Chondrocyte (in vitro differentiated cells): ENCODE measurements around the gene RNF103. TPM values are rescaled to one million over a fixed set of nuclear protein-coding genes. Genes with fewer than 3 reads are reported as not detected.
A peak's percentile ranks its signal among the peaks of the same experiment; 100 is the strongest.

Experiments used
- DNase-seq: peaks from one replicate; pipeline ENCODE4 v3.0.0; 2021; ENCODE audit warnings: mixed read lengths, low spot score
- H3K27ac Mint-ChIP-seq: one replicate; pipeline ENCODE4 v1.8.0; 2021; ENCODE audit warnings: mild to moderate bottlenecking, moderate library complexity, mixed read lengths; ENCODE audit not compliant: unreplicated experiment
- H3K27me3 Mint-ChIP-seq: 2 replicates; pipeline ENCODE4 v1.8.0; 2021; ENCODE audit warnings: low read depth, mixed read lengths
- H3K36me3 Mint-ChIP-seq: 2 replicates; pipeline ENCODE4 v1.8.0; 2021; ENCODE audit warnings: low read depth, mixed read lengths
- H3K4me1 Mint-ChIP-seq: 2 replicates; pipeline ENCODE4 v1.8.0; 2021; ENCODE audit warnings: low read depth, mild to moderate bottlenecking, mixed read lengths
- H3K4me3 Mint-ChIP-seq: one replicate; pipeline ENCODE4 v1.8.0; 2021; ENCODE audit warnings: mild to moderate bottlenecking, moderate library complexity, mixed read lengths; ENCODE audit not compliant: unreplicated experiment
- H3K9me3 Mint-ChIP-seq: 2 replicates; pipeline ENCODE4 v1.8.0; 2021; ENCODE audit warnings: low read depth, mixed read lengths
- total RNA-seq: library from RNA; stranded (reverse); gene quantifications from 3 replicates; pipeline ENCODE4 v1.2.1, GENCODE V29; 2021
- TF ChIP-seq, protein P1 (sequence below): fragments of 200-600 bp; sonication (generic); IDR thresholded peaks from 2 replicates; pipeline ENCODE4 v1.5.0; 2021; ENCODE audit warnings: antibody characterized with exemption, mild to moderate bottlenecking, moderate library complexity

Gene RNF103
- total RNA-seq, 1 donor from 2014 or later: 32.4 TPM

DNA sequence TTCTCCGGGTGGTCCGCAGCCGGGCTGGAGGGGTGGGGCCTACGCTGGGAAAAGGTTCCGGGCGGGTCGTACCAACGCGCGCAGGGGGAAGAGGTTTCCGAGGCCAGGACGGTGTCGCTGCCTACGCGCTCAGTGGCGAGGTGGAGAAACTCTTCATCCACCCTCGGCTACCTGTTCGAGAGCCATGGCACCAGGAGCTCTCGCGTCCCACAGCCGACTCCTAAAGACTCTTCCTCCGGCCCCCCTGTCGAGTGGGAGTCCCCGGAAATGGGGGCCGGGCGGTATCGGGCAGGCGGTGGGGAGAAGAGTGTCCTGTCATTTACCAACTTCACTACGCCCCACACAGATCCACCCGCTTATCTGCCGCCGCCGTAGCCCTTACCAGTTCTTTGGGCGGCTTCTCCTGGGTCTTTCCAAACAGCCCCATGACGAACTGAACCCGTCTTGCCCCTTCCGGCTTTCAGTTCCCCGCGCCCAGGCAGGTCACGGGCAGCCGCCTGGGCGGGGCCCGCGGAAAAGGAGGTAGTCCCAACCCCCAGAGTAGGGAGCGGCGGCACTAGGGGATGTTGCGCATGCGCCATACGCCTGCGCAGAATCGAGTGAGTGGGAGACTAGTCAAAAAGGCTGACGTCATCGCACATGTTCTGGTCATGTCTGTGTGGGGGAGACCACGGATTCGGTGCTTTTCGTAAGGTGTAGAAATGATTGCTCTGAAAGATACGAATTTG, 60.6 kb downstream of the RNF103 start, which contains the start of gene CHMP3:
TSS of gene CHMP3 (minus strand) at position 522 of the 728 bp plus-strand sequence. CDS start at position 427, 95 bp downstream.
- Mint-ChIP-seq H3K27me3 (no peaks in the 10 kb centered on the region), H3K4me3 (peak within 1 kb of the TSS; percentile 89), H3K9me3 (peaks cover 5% of the 10 kb centered on the region), H3K27ac (peak within 1 kb of the TSS; percentile 99), H3K4me1 (peaks cover 26% of the 10 kb centered on the region), H3K36me3 (no peaks in the 10 kb centered on the region)
- DNase-seq: peak; percentile 99
- TF ChIP-seq, protein P1, sequence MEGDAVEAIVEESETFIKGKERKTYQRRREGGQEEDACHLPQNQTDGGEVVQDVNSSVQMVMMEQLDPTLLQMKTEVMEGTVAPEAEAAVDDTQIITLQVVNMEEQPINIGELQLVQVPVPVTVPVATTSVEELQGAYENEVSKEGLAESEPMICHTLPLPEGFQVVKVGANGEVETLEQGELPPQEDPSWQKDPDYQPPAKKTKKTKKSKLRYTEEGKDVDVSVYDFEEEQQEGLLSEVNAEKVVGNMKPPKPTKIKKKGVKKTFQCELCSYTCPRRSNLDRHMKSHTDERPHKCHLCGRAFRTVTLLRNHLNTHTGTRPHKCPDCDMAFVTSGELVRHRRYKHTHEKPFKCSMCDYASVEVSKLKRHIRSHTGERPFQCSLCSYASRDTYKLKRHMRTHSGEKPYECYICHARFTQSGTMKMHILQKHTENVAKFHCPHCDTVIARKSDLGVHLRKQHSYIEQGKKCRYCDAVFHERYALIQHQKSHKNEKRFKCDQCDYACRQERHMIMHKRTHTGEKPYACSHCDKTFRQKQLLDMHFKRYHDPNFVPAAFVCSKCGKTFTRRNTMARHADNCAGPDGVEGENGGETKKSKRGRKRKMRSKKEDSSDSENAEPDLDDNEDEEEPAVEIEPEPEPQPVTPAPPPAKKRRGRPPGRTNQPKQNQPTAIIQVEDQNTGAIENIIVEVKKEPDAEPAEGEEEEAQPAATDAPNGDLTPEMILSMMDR: no peak

DNA sequence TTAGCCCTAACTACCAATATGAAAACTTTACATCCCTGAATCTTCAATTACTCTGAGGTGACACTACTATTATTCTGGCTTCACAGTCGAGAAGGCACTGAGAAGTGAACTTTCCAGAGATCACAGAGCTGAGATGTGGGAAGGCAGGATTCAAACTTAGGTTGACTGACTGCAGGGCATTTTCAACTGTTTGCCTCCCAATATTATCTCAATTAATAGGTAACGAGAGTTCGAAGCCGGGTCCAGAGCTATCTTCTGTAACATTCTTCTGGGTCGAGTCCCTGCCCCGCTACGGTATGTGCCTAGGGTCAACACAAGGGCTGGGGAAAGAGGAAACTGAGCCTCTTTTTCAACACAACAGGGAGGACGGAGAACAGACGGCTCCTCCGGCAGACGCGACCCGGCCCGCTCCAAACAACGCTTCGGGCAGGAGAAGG, 61.2 kb downstream of the RNF103 start:
- Mint-ChIP-seq H3K36me3 (no peaks in the 10 kb centered on the region), H3K27ac (peak overlapping the region; percentile 99), H3K4me1 (peaks cover 26% of the 10 kb centered on the region), H3K27me3 (no peaks in the 10 kb centered on the region), H3K4me3 (peak overlapping the region; percentile 89), H3K9me3 (peaks cover 5% of the 10 kb centered on the region)
- TF ChIP-seq, protein P1: no peak
- no peak for DNase-seq

DNA sequence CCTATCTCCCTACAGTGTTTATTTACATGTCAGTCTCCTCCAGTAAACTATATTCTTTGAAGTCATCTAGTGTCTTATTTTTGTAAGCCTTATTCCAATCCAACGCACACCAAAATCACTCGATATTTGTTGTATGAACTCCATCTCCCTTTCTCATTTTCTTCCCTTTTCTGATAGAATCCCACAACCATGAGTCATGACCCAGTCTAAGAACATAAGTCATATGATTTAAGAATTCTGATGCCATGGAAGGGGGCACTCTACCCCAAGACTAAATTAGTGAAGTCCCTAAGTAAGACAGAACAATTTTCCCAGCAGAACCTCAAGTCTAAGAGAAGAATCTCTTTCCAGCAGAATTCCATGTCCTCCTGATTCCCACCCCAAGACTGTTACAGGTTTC, 65.8 kb downstream of the RNF103 start:
- Mint-ChIP-seq H3K36me3 (no peaks in the 10 kb centered on the region), H3K4me3 (no peak overlapping the region), H3K27ac (no peak overlapping the region), H3K4me1 (peaks cover 16% of the 10 kb centered on the region), H3K9me3 (no peaks in the 10 kb centered on the region), H3K27me3 (no peaks in the 10 kb centered on the region)
- no peak for DNase-seq
- TF ChIP-seq, protein P1: no peak

DNA sequence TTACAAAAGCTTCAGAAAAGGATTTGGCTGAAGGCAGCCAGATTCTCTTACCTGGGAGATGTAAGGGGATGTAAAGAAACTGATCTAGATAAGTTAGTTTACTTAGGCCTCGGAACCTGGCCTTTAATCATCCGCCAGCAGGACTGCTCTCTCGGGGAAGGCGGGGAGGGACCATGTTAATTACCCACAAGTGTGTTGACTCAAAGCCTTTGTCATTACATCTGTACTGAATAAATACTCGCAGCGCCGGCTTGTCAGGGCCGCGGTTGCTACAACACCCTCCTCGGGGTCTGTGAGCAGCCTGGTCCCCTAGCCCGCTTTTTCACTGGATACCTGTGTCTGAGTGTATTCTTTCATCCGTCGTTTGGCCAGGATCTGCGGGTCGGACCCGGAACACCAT, 67.2 kb downstream of the RNF103 start:
- no peak for DNase-seq
- TF ChIP-seq, protein P1: no peak
- Mint-ChIP-seq H3K36me3 (no peaks in the 10 kb centered on the region), H3K4me1 (peaks cover 9% of the 10 kb centered on the region), H3K27ac (no peak overlapping the region), H3K27me3 (no peaks in the 10 kb centered on the region), H3K9me3 (no peaks in the 10 kb centered on the region), H3K4me3 (no peak overlapping the region)

Other genes starting within 250 kb of the RNF103 start
- 31.3 to 49.3 TPM (median 47.7 TPM) in 3 replicates for gene KDM3A, start 182.5 kb downstream of the RNF103 start, total RNA-seq
- gene CHMP3, start 60.4 kb downstream of the RNF103 start, total RNA-seq: 106 to 111 TPM (median 109 TPM) in 3 replicates
- 23.1 to 27.6 TPM (median 24.0 TPM) in 3 replicates for gene RMND5A, start 96.4 kb upstream of the RNF103 start, total RNA-seq
- gene CD8A, start 167.0 kb upstream of the RNF103 start, total RNA-seq: not detected in 3 replicates
- not detected in 3 replicates for gene CD8B, start 238.0 kb upstream of the RNF103 start, total RNA-seq